GM13977 (cell line): ENCODE measurements around the gene XK.

Experiments used
- DNase-seq: peaks from one replicate; pipeline ENCODE4 v3.0.0; 2012; ENCODE audit warnings: low spot score
- CTCF ChIP-seq: IDR thresholded peaks from 2 replicates; pipeline ENCODE4 v1.5.1; 2012; ENCODE audit warnings: mild to moderate bottlenecking, control low read depth; ENCODE audit not compliant: insufficient read depth; ENCODE audit errors: extremely low read depth, missing control alignments
- in situ Hi-C: fragments of 300-500 bp; cut with MboI; formaldehyde crosslinking; loops from one replicate; pipeline ENCODE4 v1.12.0; 2022; ENCODE audit warnings: low sequenced_read_pairs, low pct_unique_long_range_greater_than_20kb, mixed read lengths, inconsistent platforms; ENCODE audit not compliant: unreplicated experiment

Gene XK

GRCh38 chrX:37776987-37777325 lies 91.4 kb downstream of the XK start:
- no peak for DNase-seq
- in situ Hi-C loops = no loop called here
- no peak for TF ChIP-seq CTCF

GRCh38 chrX:37779857-37780256 lies 94.3 kb downstream of the XK start, which contains the start of gene CYBB:
TSS of gene CYBB (plus strand) at chrX:37780059. CDS start at chrX:37780078, 19 bp downstream.
- DNase-seq = no peak
- TF ChIP-seq CTCF = no peak
- in situ Hi-C loops = no loop called here

GRCh38 chrX:37781081-37781480 lies 95.5 kb downstream of the XK start:
- no peak for DNase-seq
- TF ChIP-seq CTCF = no peak
- in situ Hi-C loops = no loop called here
